SK-N-MC (cell line): Measurements from ENCODE around the gene TRIM52.

ENCODE experiments used
- EZH2 ChIP-seq: fragments of 200-600 bp; sonication (generic); IDR thresholded peaks from one replicate; pipeline ENCODE4 v1.6.1; 2017; ENCODE audit warnings: antibody characterized with exemption
- FOXP2 ChIP-seq: optimal IDR thresholded peaks from 2 replicates; pipeline ENCODE3; 2011; ENCODE audit warnings: mild to moderate bottlenecking, moderate library complexity; ENCODE audit not compliant: insufficient read depth; ENCODE audit errors: extremely low read length, control extremely low read depth
- POLR2AphosphoS5 ChIP-seq: IDR thresholded peaks from 2 replicates; pipeline ENCODE4 v1.6.1; 2012; ENCODE audit warnings: mild to moderate bottlenecking, low read depth, low read length, borderline replicate concordance

GRCh38 chr5:181230551-181230950 is 30.4 kb downstream of the TRIM52 start:
- no peak for TF ChIP-seq POLR2AphosphoS5
- TF ChIP-seq EZH2, result no peak
- TF ChIP-seq FOXP2, result no peak
